Kidney epithelial cell (primary cell): Measurements from ENCODE around the gene CHAD. TPM values are rescaled to one million over a fixed set of nuclear protein-coding genes. Genes with fewer than 3 reads are reported as not detected.

ENCODE experiments used
- DNase-seq: peaks from one replicate; pipeline ENCODE4 v3.0.0-alpha.2; 2010; ENCODE audit warnings: low read depth
- H3K27me3 ChIP-seq: 2 replicates; pipeline ENCODE4 v1.6.0; 2011; ENCODE audit warnings: low read length; ENCODE audit not compliant: control insufficient read depth, insufficient read depth
- H3K36me3 ChIP-seq: 2 replicates; pipeline ENCODE4 v1.5.1; 2011; ENCODE audit warnings: low read length; ENCODE audit not compliant: control insufficient read depth, insufficient read depth
- H3K4me3 ChIP-seq: 2 replicates; pipeline ENCODE4 v1.5.1; 2011; ENCODE audit warnings: low read depth, mild to moderate bottlenecking, control low read depth, low read length
- CTCF ChIP-seq: IDR thresholded peaks from 2 replicates; pipeline ENCODE4 v1.5.1; 2011; ENCODE audit warnings: mild to moderate bottlenecking, moderate library complexity, low read length, control low read depth, inconsistent platforms; ENCODE audit not compliant: insufficient read depth, poor library complexity, severe bottlenecking
- total RNA-seq: library from RNA; depleted of rRNA; stranded (reverse); fragments of >200 nt; gene quantifications from 2 replicates; pipeline ENCODE4 v1.2.3, GENCODE V29; 2015

CHAD gene
- total RNA-seq, 1 donor from 2014 or later: not detected

- Histone ChIP-seq H3K36me3 (no peaks in the 10 kb centered on the region), H3K27me3 (no peaks in the 10 kb centered on the region), H3K4me3 (no peak overlapping the region)
- no peak for TF ChIP-seq CTCF
- no peak for DNase-seq
These were observed 37.0 kb upstream of the CHAD start for GRCh38 chr17:50505591-50506130.

GRCh38 chr17:50502301-50502990 is 33.8 kb upstream of the CHAD start:
- no peak for TF ChIP-seq CTCF
- no peak for DNase-seq

GRCh38 chr17:50501054-50501453 is 32.4 kb upstream of the CHAD start:
- H3K27me3 ChIP-seq: no peaks in the 10 kb centered on the region
- peak; percentile 41 for TF ChIP-seq CTCF
- no peak for DNase-seq

More at GRCh38 chr17:50502301-50502990, 33.8 kb upstream of the CHAD start:
- Histone ChIP-seq H3K4me3 (no peak overlapping the region), H3K27me3 (no peaks in the 10 kb centered on the region), H3K36me3 (no peaks in the 10 kb centered on the region)

GRCh38 chr17:50499721-50500120 is 31.0 kb upstream of the CHAD start:
- Histone ChIP-seq H3K36me3 (no peaks in the 10 kb centered on the region), H3K27me3 (no peaks in the 10 kb centered on the region), H3K4me3 (no peak overlapping the region)
- no peak for DNase-seq
- TF ChIP-seq CTCF: no peak

More at GRCh38 chr17:50501054-50501453, 32.4 kb upstream of the CHAD start:
- H3K4me3 ChIP-seq: no peak overlapping the region
- H3K36me3 ChIP-seq: no peaks in the 10 kb centered on the region

- no peak for TF ChIP-seq CTCF
- H3K36me3 ChIP-seq: no peaks in the 10 kb centered on the region
- no peak overlapping the region for H3K4me3 ChIP-seq
- no peak for DNase-seq
- no peaks in the 10 kb centered on the region for H3K27me3 ChIP-seq
These were observed 30.6 kb upstream of the CHAD start for GRCh38 chr17:50499270-50499669.
